Measurements from ENCODE around the gene SFTPA1. TPM values are rescaled to one million over a fixed set of nuclear protein-coding genes. Genes with fewer than 3 reads are reported as not detected.
A peak's percentile ranks its signal among the peaks of the same experiment; 100 is the strongest.
"Not testable (repeated sequence)": the region's sequence is repeated elsewhere in the genome, so short reads cannot be mapped to it uniquely, and the experiment has no call there.

Gene SFTPA1
- total and polyA plus RNA-seq, 4 experiments from 2014 or later = not detected

- DNase-seq = no peak
- H3K27ac ChIP-seq (ENCODE audit: low read depth, low read length) = no peak overlapping the region
- H3K27ac Mint-ChIP-seq = no peak overlapping the region
- H3K27me3 ChIP-seq (ENCODE audit: insufficient read depth, low read length) = no peaks in the 10 kb centered on the region
- ChIA-PET POLR2A (ENCODE audit: partially characterized antibody) (no interaction called here), CTCF (ENCODE audit: partially characterized antibody) (no interaction called here)
- H3K9me3 Mint-ChIP-seq = peaks cover 0 to 17% (median 12%) of the 10 kb centered on the region in 8 donors
- no peaks in the 10 kb centered on the region for H3K36me3 Mint-ChIP-seq
- H3K4me1 Mint-ChIP-seq = no peaks in the 10 kb centered on the region
- no peaks in the 10 kb centered on the region for H3K4me1 ChIP-seq (ENCODE audit: insufficient read depth, low read length)
- no peaks in the 10 kb centered on the region for H3K36me3 ChIP-seq (ENCODE audit: insufficient read depth, low read length)
- H3K4me3 ChIP-seq (ENCODE audit: low read length in 2 of 2) = no peak overlapping the region
- H3K27me3 Mint-ChIP-seq = peaks cover 10 to 16% of the 10 kb centered on the region in 2 donors
- intact Hi-C loops (cut with micrococcal nuclease) = no loop called here
- no peaks in the 10 kb centered on the region for H3K9me3 ChIP-seq (ENCODE audit: control insufficient read depth in 1 of 2, low read length in 2 of 2)
- H3K4me3 Mint-ChIP-seq = no peak overlapping the region
These were observed 18.5 kb downstream of the SFTPA1 start for GRCh38 chr10:79628988-79629954.

GRCh38 chr10:79629955-79630327 is 19.2 kb downstream of the SFTPA1 start:
- no peak for DNase-seq
- Mint-ChIP-seq H3K36me3 (no peaks in the 10 kb centered on the region), H3K4me3 (no peak overlapping the region), H3K27me3 (peaks cover 10 to 16% of the 10 kb centered on the region in 2 donors), H3K9me3 (peaks cover 0 to 15% (median 12%) of the 10 kb centered on the region in 8 donors), H3K27ac (no peak overlapping the region), H3K4me1 (no peaks in the 10 kb centered on the region)
- H3K4me3 ChIP-seq (ENCODE audit: low read length in 2 of 2) = no peak overlapping the region
- no peaks in the 10 kb centered on the region for H3K9me3 ChIP-seq (ENCODE audit: control insufficient read depth in 1 of 2, low read length in 2 of 2)
- POLR2A ChIA-PET (ENCODE audit: partially characterized antibody) = no interaction called here
- H3K4me1 ChIP-seq (ENCODE audit: insufficient read depth, low read length) = no peaks in the 10 kb centered on the region
- H3K36me3 ChIP-seq (ENCODE audit: insufficient read depth, low read length) = no peaks in the 10 kb centered on the region
- CTCF ChIA-PET (ENCODE audit: partially characterized antibody) = no interaction called here
- no peaks in the 10 kb centered on the region for H3K27me3 ChIP-seq (ENCODE audit: insufficient read depth, low read length)
- intact Hi-C loops (cut with micrococcal nuclease) = no loop called here
- H3K27ac ChIP-seq (ENCODE audit: low read depth, low read length) = no peak overlapping the region

- H3K36me3 Mint-ChIP-seq; POLR2A ChIA-PET (ENCODE audit: partially characterized antibody); H3K4me3 ChIP-seq (ENCODE audit: low read length in 2 of 2): not testable (repeated sequence)
These were observed 26.0 kb downstream of the SFTPA1 start for GRCh38 chr10:79636654-79637199.

GRCh38 chr10:79638318-79638717 is 27.6 kb downstream of the SFTPA1 start:
- no peak overlapping the region for H3K4me3 Mint-ChIP-seq
- intact Hi-C loops (cut with micrococcal nuclease) = no loop called here

More at GRCh38 chr10:79636654-79637199, 26.0 kb downstream of the SFTPA1 start:
- H3K27me3 ChIP-seq (ENCODE audit: insufficient read depth, low read length); H3K27ac Mint-ChIP-seq; H3K4me1 ChIP-seq (ENCODE audit: insufficient read depth, low read length); H3K9me3 Mint-ChIP-seq; H3K9me3 ChIP-seq (ENCODE audit: control insufficient read depth in 1 of 2, low read length in 2 of 2); H3K27me3 Mint-ChIP-seq; CTCF ChIA-PET (ENCODE audit: partially characterized antibody); intact Hi-C loops (cut with micrococcal nuclease); H3K4me1 Mint-ChIP-seq; H3K27ac ChIP-seq (ENCODE audit: low read depth, low read length); DNase-seq; H3K4me3 Mint-ChIP-seq; H3K36me3 ChIP-seq (ENCODE audit: insufficient read depth, low read length): not testable (repeated sequence)

GRCh38 chr10:79652695-79653094 is 42.0 kb downstream of the SFTPA1 start:
- H3K9me3 Mint-ChIP-seq; POLR2A ChIA-PET (ENCODE audit: partially characterized antibody); CTCF ChIA-PET (ENCODE audit: partially characterized antibody); H3K27me3 Mint-ChIP-seq; H3K36me3 ChIP-seq (ENCODE audit: insufficient read depth, low read length); H3K4me1 Mint-ChIP-seq; H3K27me3 ChIP-seq (ENCODE audit: insufficient read depth, low read length); H3K36me3 Mint-ChIP-seq; intact Hi-C loops (cut with micrococcal nuclease); H3K27ac ChIP-seq (ENCODE audit: low read depth, low read length); H3K4me3 Mint-ChIP-seq; H3K9me3 ChIP-seq (ENCODE audit: control insufficient read depth in 1 of 2, low read length in 2 of 2); H3K4me3 ChIP-seq (ENCODE audit: low read length in 2 of 2); DNase-seq; H3K27ac Mint-ChIP-seq; H3K4me1 ChIP-seq (ENCODE audit: insufficient read depth, low read length): not testable (repeated sequence)

More at GRCh38 chr10:79638318-79638717, 27.6 kb downstream of the SFTPA1 start:
- Histone ChIP-seq H3K27me3 (ENCODE audit: insufficient read depth, low read length) (no peaks in the 10 kb centered on the region), H3K4me3 (ENCODE audit: low read length in 2 of 2) (no peak overlapping the region), H3K9me3 (ENCODE audit: control insufficient read depth in 1 of 2, low read length in 2 of 2) (no peaks in the 10 kb centered on the region), H3K27ac (ENCODE audit: low read depth, low read length) (no peak overlapping the region), H3K4me1 (ENCODE audit: insufficient read depth, low read length) (no peaks in the 10 kb centered on the region), H3K36me3 (ENCODE audit: insufficient read depth, low read length) (no peaks in the 10 kb centered on the region)
- DNase-seq = peak in 1 of 5 donors; percentile 38
- Mint-ChIP-seq H3K36me3 (no peaks in the 10 kb centered on the region), H3K27me3 (peaks cover 0 to 2% of the 10 kb centered on the region in 2 donors), H3K4me1 (no peaks in the 10 kb centered on the region), H3K9me3 (peaks cover 0 to 3% (median 0%) of the 10 kb centered on the region in 8 donors), H3K27ac (no peak overlapping the region)
- POLR2A ChIA-PET (ENCODE audit: partially characterized antibody) = no interaction called here
- CTCF ChIA-PET (ENCODE audit: partially characterized antibody) = no interaction called here

- DNase-seq; H3K27ac ChIP-seq (ENCODE audit: low read depth, low read length); intact Hi-C loops (cut with micrococcal nuclease); H3K9me3 Mint-ChIP-seq; POLR2A ChIA-PET (ENCODE audit: partially characterized antibody); H3K27ac Mint-ChIP-seq; H3K27me3 ChIP-seq (ENCODE audit: insufficient read depth, low read length); H3K4me3 Mint-ChIP-seq; H3K4me1 Mint-ChIP-seq; H3K27me3 Mint-ChIP-seq; H3K4me3 ChIP-seq (ENCODE audit: low read length in 2 of 2); H3K9me3 ChIP-seq (ENCODE audit: control insufficient read depth in 1 of 2, low read length in 2 of 2); CTCF ChIA-PET (ENCODE audit: partially characterized antibody); H3K36me3 Mint-ChIP-seq; H3K4me1 ChIP-seq (ENCODE audit: insufficient read depth, low read length); H3K36me3 ChIP-seq (ENCODE audit: insufficient read depth, low read length): not testable (repeated sequence)
These were observed 52.5 kb downstream of the SFTPA1 start for GRCh38 chr10:79663287-79663686.

GRCh38 chr10:79664686-79665085 is 53.9 kb downstream of the SFTPA1 start:
- H3K27ac ChIP-seq (ENCODE audit: low read depth, low read length); H3K4me3 Mint-ChIP-seq; DNase-seq; POLR2A ChIA-PET (ENCODE audit: partially characterized antibody); H3K27me3 Mint-ChIP-seq; H3K27ac Mint-ChIP-seq; H3K4me1 Mint-ChIP-seq; H3K36me3 ChIP-seq (ENCODE audit: insufficient read depth, low read length); H3K27me3 ChIP-seq (ENCODE audit: insufficient read depth, low read length); intact Hi-C loops (cut with micrococcal nuclease); CTCF ChIA-PET (ENCODE audit: partially characterized antibody); H3K4me3 ChIP-seq (ENCODE audit: low read length in 2 of 2); H3K4me1 ChIP-seq (ENCODE audit: insufficient read depth, low read length); H3K9me3 Mint-ChIP-seq; H3K36me3 Mint-ChIP-seq; H3K9me3 ChIP-seq (ENCODE audit: control insufficient read depth in 1 of 2, low read length in 2 of 2): not testable (repeated sequence)

Measured in CD4-positive, alpha-beta memory T cell (primary cell).